Measurements from ENCODE around the gene MCF2L2. TPM values are rescaled to one million over a fixed set of nuclear protein-coding genes. Genes with fewer than 3 reads are reported as not detected.

MCF2L2 gene
- total and polyA plus RNA-seq, 10 donors, result 0.46 to 37.7 (median 17.6) TPM

DNA sequence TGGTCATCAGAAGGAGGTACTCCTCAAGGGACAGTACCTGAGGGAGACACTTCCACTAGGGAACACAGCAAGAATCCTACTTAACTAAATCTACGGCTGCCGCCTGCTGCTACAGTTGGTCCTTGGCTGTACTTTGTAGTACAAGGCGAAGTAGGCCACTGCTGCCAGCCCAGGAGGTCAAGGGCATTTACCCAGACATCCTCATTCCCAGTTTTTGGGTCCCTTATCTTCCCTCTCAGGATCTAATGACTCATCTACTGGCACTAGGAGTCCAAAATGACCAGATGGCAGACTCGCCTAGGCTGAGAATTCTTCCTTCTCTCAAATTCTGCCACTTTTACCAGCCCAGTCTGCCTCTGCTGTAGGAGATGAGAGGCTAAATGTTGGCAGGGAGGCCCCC lies 238.8 kb downstream of the MCF2L2 start:
- Histone ChIP-seq H3K27ac (no peak overlapping the region), H3K27me3 (replicated peaks in 1 of 7) (peaks cover 0 to 14% (median 0%) of the 10 kb centered on the region in 7 donors), H3K36me3 (no peaks in the 10 kb centered on the region), H3K4me1 (peaks cover 0 to 32% (median 12%) of the 10 kb centered on the region in 6 donors), H3K9me3 (no peaks in the 10 kb centered on the region), H3K4me3 (no peak overlapping the region)
- WGBS, 5 donors, result 70 to 95% (median 84%) methylated on average over 4 of the region's 4 CpGs
- no peak for TF ChIP-seq CTCF (IDR thresholded peaks at IDR 0.05 in 8 of 11, conservative IDR thresholded peaks at IDR 0.05 in 3 of 11)
- TF ChIP-seq POLR2A (IDR thresholded peaks at IDR 0.05), result no peak
- peak in 1 of 3 donors; percentile 39 for TF ChIP-seq POLR2AphosphoS5 (IDR thresholded peaks at IDR 0.05)
- no peak for DNase-seq
- intact Hi-C loops (cut with DNase I; ENCODE audit: low total_unique reads), result loop anchor here (5.0 kb wide), 1 partner anchor 188 kb away; no protein-coding TSS in a partner anchor

GRCh38 chr3:183188895-183189462 lies 239.4 kb downstream of the MCF2L2 start:
- no peaks in the 10 kb centered on the region for H3K9me3 ChIP-seq
- no peaks in the 10 kb centered on the region for H3K36me3 ChIP-seq
- WGBS, 5 donors, result 75 to 83% (median 82%) methylated on average over 7 of the region's 7 CpGs
- peak in 7 of 11 experiments; percentile 5 to 41 (median 20) for TF ChIP-seq CTCF (IDR thresholded peaks at IDR 0.05 in 8 of 11, conservative IDR thresholded peaks at IDR 0.05 in 3 of 11)
- TF ChIP-seq POLR2A (IDR thresholded peaks at IDR 0.05), result no peak
- no peak overlapping the region for H3K4me3 ChIP-seq
- peaks cover 0 to 16% (median 0%) of the 10 kb centered on the region in 7 donors for H3K27me3 ChIP-seq (replicated peaks in 1 of 7)
- intact Hi-C loops (cut with DNase I; ENCODE audit: low total_unique reads), result loop anchor here (5.0 kb wide), 1 partner anchor 188 kb away; no protein-coding TSS in a partner anchor
- no peak overlapping the region for H3K27ac ChIP-seq
- peaks cover 0 to 32% (median 12%) of the 10 kb centered on the region in 6 donors for H3K4me1 ChIP-seq
- no peak for DNase-seq

DNA sequence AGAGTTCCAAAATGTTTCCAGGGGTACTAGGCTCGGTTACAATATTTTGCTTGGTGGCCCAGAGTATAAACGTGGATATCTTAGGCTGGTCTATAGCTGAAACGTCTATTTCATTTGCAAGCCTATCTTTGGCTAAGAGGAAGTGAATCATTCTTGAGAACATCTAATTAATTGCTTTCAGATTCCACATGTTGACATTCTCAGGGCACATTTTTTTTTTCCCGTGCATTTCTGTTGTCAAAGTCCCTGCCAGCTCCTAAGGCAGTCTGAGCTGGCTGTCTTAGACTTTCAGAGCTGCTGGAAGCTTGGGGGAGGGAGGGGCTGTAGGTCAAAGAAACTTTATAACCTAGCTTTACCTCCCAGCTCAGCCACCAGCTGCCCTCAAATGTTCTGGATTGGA lies 242.7 kb downstream of the MCF2L2 start:
- H3K4me3 ChIP-seq, result no peak overlapping the region
- H3K27ac ChIP-seq, result peak overlapping the region in 2 of 8 donors; percentile 17 to 23
- peaks cover 0 to 49% (median 0%) of the 10 kb centered on the region in 7 donors for H3K27me3 ChIP-seq (replicated peaks in 1 of 7)
- intact Hi-C loops (cut with DNase I; ENCODE audit: low total_unique reads), result loop anchor here (5.0 kb wide), 1 partner anchor 192 kb away; no protein-coding TSS in a partner anchor
- H3K36me3 ChIP-seq, result no peaks in the 10 kb centered on the region
- 18 to 26% (median 20%) methylated on average over 4 of the region's 4 CpGs for WGBS, 5 donors
- TF ChIP-seq POLR2AphosphoS5 (IDR thresholded peaks at IDR 0.05), result no peak
- no peak for TF ChIP-seq POLR2A (IDR thresholded peaks at IDR 0.05)
- no peak for TF ChIP-seq CTCF (IDR thresholded peaks at IDR 0.05 in 8 of 11, conservative IDR thresholded peaks at IDR 0.05 in 3 of 11)
- H3K4me1 ChIP-seq, result peaks cover 0 to 32% (median 12%) of the 10 kb centered on the region in 6 donors
- no peaks in the 10 kb centered on the region for H3K9me3 ChIP-seq
- DNase-seq, result no peak

GRCh38 chr3:183182732-183183610 lies 245.4 kb downstream of the MCF2L2 start:
- H3K27me3 ChIP-seq (replicated peaks in 1 of 7), result peaks cover 0 to 67% (median 18%) of the 10 kb centered on the region in 7 donors
- no peak overlapping the region for H3K27ac ChIP-seq
- 82 to 94% (median 86%) methylated on average over 1 to 5 of the region's 5 CpGs for WGBS, 5 donors
- DNase-seq, result no peak
- H3K36me3 ChIP-seq, result no peaks in the 10 kb centered on the region
- intact Hi-C loops (cut with DNase I; ENCODE audit: low total_unique reads), result no loop called here
- no peaks in the 10 kb centered on the region for H3K9me3 ChIP-seq
- TF ChIP-seq POLR2AphosphoS5 (IDR thresholded peaks at IDR 0.05) (no peak), CTCF (IDR thresholded peaks at IDR 0.05 in 8 of 11, conservative IDR thresholded peaks at IDR 0.05 in 3 of 11) (no peak), POLR2A (IDR thresholded peaks at IDR 0.05) (no peak)
- peaks cover 12 to 42% (median 27%) of the 10 kb centered on the region in 6 donors for H3K4me1 ChIP-seq
- H3K4me3 ChIP-seq, result no peak overlapping the region

All from spleen (tissue), 11 donors.